SK-N-SH treated with all-trans-retinoic acid at 6 μM for 48 hours (cell line): Measurements from ENCODE around the gene DTNB.
"Not testable (repeated sequence)": the region's sequence is repeated elsewhere in the genome, so short reads cannot be mapped to it uniquely, and the experiment has no call there.

Experiments used
- ATAC-seq: fragments of 200-7000 bp; cut with Tn5 transposase; 3 replicates; pipeline ENCODE4 v1.9.1; 2020; ENCODE audit warnings: mild to moderate bottlenecking, moderate library complexity
- ARNTL ChIP-seq: fragments of 450-650 bp; formaldehyde crosslinking; IDR thresholded peaks from 2 replicates; pipeline ENCODE4 v1.5.0; 2020; ENCODE audit warnings: low read depth, mild to moderate bottlenecking, moderate library complexity, borderline replicate concordance
- BACH2 ChIP-seq: fragments of 250-450 bp; sonication (Bioruptor Pico); IDR thresholded peaks from 2 replicates; pipeline ENCODE4 v1.9.0; 2021; ENCODE audit warnings: mild to moderate bottlenecking, borderline replicate concordance
- CREB5 ChIP-seq: fragments of 250-450 bp; sonication (Bioruptor Pico); IDR thresholded peaks from 2 replicates; pipeline ENCODE4 v1.5.1; 2020; ENCODE audit warnings: low read depth, mild to moderate bottlenecking, moderate library complexity
- CSDC2 ChIP-seq: fragments of 250-450 bp; sonication (Bioruptor Pico); IDR thresholded peaks from 2 replicates; pipeline ENCODE4 v1.5.0; 2020; ENCODE audit warnings: mild to moderate bottlenecking, moderate library complexity
- CSRNP3 ChIP-seq: fragments of 250-450 bp; sonication (Bioruptor Pico); IDR thresholded peaks from 2 replicates; pipeline ENCODE4 v1.5.1; 2021; ENCODE audit warnings: mild to moderate bottlenecking, moderate library complexity
- GLIS3 ChIP-seq: fragments of 250-450 bp; sonication (Bioruptor Pico); IDR thresholded peaks from 2 replicates; pipeline ENCODE4 v1.5.0; 2020; ENCODE audit warnings: mild to moderate bottlenecking, moderate library complexity
- ISL1 ChIP-seq: fragments of 250-450 bp; sonication (Bioruptor Pico); IDR thresholded peaks from 2 replicates; pipeline ENCODE4 v2.1.2; 2022; ENCODE audit warnings: mild to moderate bottlenecking, moderate library complexity
- PATZ1 ChIP-seq: fragments of 250-450 bp; sonication (Bioruptor Pico); IDR thresholded peaks from 2 replicates; pipeline ENCODE4 v1.8.0; 2020; ENCODE audit warnings: mild to moderate bottlenecking, moderate library complexity, borderline replicate concordance
- POU6F1 ChIP-seq: fragments of 250-450 bp; sonication (Bioruptor Pico); IDR thresholded peaks from 2 replicates; pipeline ENCODE4 v1.8.0; 2021; ENCODE audit warnings: low read depth, mild to moderate bottlenecking, moderate library complexity, borderline replicate concordance
- PPARA ChIP-seq: fragments of 250-450 bp; sonication (Bioruptor Pico); IDR thresholded peaks from 2 replicates; pipeline ENCODE4 v1.5.0; 2020; ENCODE audit warnings: mild to moderate bottlenecking, borderline replicate concordance
- RARB ChIP-seq: fragments of 250-450 bp; sonication (Bioruptor Pico); IDR thresholded peaks from 2 replicates; pipeline ENCODE4 v1.8.0; 2021; ENCODE audit warnings: mild to moderate bottlenecking, moderate library complexity
- SNAI2 ChIP-seq: fragments of 250-450 bp; sonication (Bioruptor Pico); IDR thresholded peaks from 2 replicates; pipeline ENCODE4 v1.5.0; 2020; ENCODE audit warnings: mild to moderate bottlenecking, moderate library complexity
- TCF4 ChIP-seq: fragments of 250-450 bp; sonication (Bioruptor Pico); IDR thresholded peaks from 2 replicates; pipeline ENCODE4 v1.8.0; 2021; ENCODE audit warnings: mild to moderate bottlenecking, moderate library complexity, borderline replicate concordance
- TOX ChIP-seq: fragments of 250-450 bp; sonication (Bioruptor Pico); IDR thresholded peaks from 2 replicates; pipeline ENCODE4 v1.8.0; 2021; ENCODE audit warnings: mild to moderate bottlenecking, moderate library complexity, borderline replicate concordance
- TSHZ2 ChIP-seq: fragments of 250-450 bp; sonication (Bioruptor Pico); IDR thresholded peaks from 2 replicates; pipeline ENCODE4 v1.5.0; 2020; ENCODE audit warnings: mild to moderate bottlenecking, moderate library complexity
- ZC3H10 ChIP-seq: fragments of 250-450 bp; sonication (Bioruptor Pico); IDR thresholded peaks from 2 replicates; pipeline ENCODE4 v1.5.1; 2021; ENCODE audit warnings: mild to moderate bottlenecking, moderate library complexity
- ZFP30 ChIP-seq: fragments of 450-650 bp; formaldehyde crosslinking; IDR thresholded peaks from 2 replicates; pipeline ENCODE4 v1.5.0; 2022; ENCODE audit warnings: mild to moderate bottlenecking, moderate library complexity
- ZNF70 ChIP-seq: fragments of 450-650 bp; formaldehyde crosslinking; IDR thresholded peaks from 2 replicates; pipeline ENCODE4 v1.5.0; 2020; ENCODE audit warnings: mild to moderate bottlenecking, moderate library complexity
- ZNF8 ChIP-seq: fragments of 450-650 bp; formaldehyde crosslinking; IDR thresholded peaks from 2 replicates; pipeline ENCODE4 v1.5.0; 2020; ENCODE audit warnings: mild to moderate bottlenecking, moderate library complexity

Gene DTNB

GRCh38 chr2:25635797-25636196 is 37.6 kb downstream of the DTNB start:
- ATAC-seq: no peak
- TF ChIP-seq ISL1 (CRISPR knock-in tag) (no peak), BACH2 (CRISPR knock-in tag) (no peak), ZFP30 (no peak)
- TF ChIP-seq, all 23 proteins: peak for 0

GRCh38 chr2:25633801-25634200 is 39.6 kb downstream of the DTNB start:
- ATAC-seq: not testable (repeated sequence)

GRCh38 chr2:25632396-25632795 is 41.0 kb downstream of the DTNB start:
- TF ChIP-seq ZNF8 (CRISPR knock-in tag) (no peak), TOX (CRISPR knock-in tag) (no peak), ZC3H10 (CRISPR knock-in tag) (no peak), ARNTL (no peak), ZFP30 (no peak), CREB5 (CRISPR knock-in tag) (no peak), BACH2 (CRISPR knock-in tag) (no peak), POU6F1 (CRISPR knock-in tag) (no peak), GLIS3 (CRISPR knock-in tag) (no peak), TCF4 (CRISPR knock-in tag) (no peak)
- ATAC-seq: no peak

GRCh38 chr2:25624635-25625034 is 48.7 kb downstream of the DTNB start:
- TF ChIP-seq ZC3H10 (CRISPR knock-in tag) (no peak), PPARA (CRISPR knock-in tag) (no peak), GLIS3 (CRISPR knock-in tag) (no peak), PATZ1 (CRISPR knock-in tag) (no peak), TOX (CRISPR knock-in tag) (no peak)
- no peak for ATAC-seq

- ATAC-seq: no peak
- TF ChIP-seq SNAI2 (CRISPR knock-in tag) (no peak), ZNF70 (CRISPR knock-in tag) (no peak), TCF4 (CRISPR knock-in tag) (no peak), PPARA (CRISPR knock-in tag) (no peak), CREB5 (CRISPR knock-in tag) (no peak), PATZ1 (CRISPR knock-in tag) (no peak), ZC3H10 (CRISPR knock-in tag) (no peak), CSDC2 (CRISPR knock-in tag) (no peak), RARB (CRISPR knock-in tag) (no peak), ZNF8 (CRISPR knock-in tag) (no peak), GLIS3 (CRISPR knock-in tag) (no peak), CSRNP3 (CRISPR knock-in tag) (no peak), TSHZ2 (CRISPR knock-in tag) (no peak), POU6F1 (CRISPR knock-in tag) (no peak)
Measured at GRCh38 chr2:25623361-25623760, 50.0 kb downstream of the DTNB start.
